ENCODE results near the gene SIGLEC10.

Gene SIGLEC10

GRCh38 chr19:51392701-51393100 lies 24.7 kb downstream of the SIGLEC10 start:
- peak in 2 of 4 experiments; percentile 19 to 23 for DNase-seq

- DNase-seq, result no peak
Observed at GRCh38 chr19:51391073-51391611, 26.3 kb downstream of the SIGLEC10 start.

GRCh38 chr19:51389143-51389542 lies 28.3 kb downstream of the SIGLEC10 start:
- no peak for DNase-seq

DNA sequence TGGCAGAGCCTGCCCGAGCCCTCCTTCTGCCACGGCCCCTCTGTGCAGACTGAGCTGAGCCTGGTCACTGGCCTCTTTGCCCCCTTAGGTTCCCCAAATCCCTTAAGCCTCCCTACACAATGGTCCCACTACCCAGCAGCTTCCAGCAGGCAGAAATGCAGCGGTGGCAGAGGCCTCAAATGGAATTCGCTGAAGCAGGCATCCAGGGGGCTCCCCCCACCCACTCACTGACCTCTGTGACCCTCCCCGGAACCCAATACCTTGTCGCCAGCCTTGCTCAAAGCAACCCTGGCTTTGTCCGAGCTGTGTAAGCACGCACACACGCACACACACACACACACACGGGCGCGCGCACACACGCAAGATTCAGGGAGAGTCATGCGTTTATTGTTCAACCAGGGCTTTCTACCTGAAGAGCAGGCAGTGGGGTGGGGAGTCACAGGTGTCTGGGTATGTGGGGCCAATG lies 29.5 kb downstream of the SIGLEC10 start, which contains the start of gene LIM2:
LIM2 (minus strand) TSS at position 51 of the 466 bp plus-strand sequence. CDS start 531 bp downstream, outside the sequence.
- DNase-seq, result no peak

DNA sequence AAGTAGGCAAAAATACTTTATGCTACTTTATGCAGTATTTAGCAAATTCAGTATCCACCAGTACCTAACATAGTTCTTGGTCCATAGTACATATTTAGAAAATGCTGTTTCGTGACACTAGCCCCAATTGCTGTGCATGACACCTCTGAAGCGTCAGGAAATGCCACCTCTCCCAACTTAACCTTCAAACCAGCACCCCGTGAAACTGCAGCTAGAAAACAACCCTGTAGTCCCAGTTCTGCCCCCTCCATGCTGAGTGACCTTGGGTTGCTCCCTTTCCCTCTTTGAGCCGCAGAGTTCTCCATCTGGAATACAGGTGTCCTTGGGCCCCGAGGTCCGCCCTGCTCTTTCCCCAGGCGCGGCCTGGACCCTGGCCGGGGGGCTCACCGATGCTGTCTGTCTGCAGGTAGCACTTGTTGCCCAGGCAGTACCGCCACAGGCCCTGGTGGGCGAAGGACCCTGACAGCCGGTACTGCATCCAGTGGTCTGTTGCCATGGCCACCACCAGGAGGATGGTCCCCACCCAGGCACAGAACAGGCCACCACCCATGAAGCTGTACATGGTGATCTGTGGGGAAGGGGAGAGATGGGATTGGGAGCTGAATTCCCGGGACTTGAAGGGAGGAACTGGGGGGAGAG lies 30.4 kb downstream of the SIGLEC10 start:
- no peak for DNase-seq

- no peak for DNase-seq
Observed at GRCh38 chr19:51382004-51382403, 35.4 kb downstream of the SIGLEC10 start.

GRCh38 chr19:51380379-51380778 lies 37.1 kb downstream of the SIGLEC10 start:
- DNase-seq, result no peak

DNA sequence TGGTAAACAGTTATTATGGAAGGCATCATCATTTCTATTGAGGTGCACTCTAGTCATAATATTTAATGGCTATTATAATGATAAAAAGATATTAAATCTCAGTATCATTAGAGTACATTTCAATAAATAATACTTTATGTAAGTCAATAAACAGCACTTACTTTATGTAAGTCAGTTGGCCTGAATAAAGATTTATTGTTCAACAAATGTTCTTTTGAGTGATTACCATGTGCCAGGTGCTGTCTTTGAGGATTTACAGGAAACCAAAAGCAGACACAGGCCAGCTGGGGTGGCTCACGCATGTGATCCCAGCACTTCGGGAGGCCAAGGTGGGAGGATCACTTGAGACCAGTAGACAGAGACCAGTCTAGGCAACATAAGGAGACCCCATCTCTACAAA lies 40.0 kb downstream of the SIGLEC10 start:
- DNase-seq, result no peak

GRCh38 chr19:51375504-51376221 lies 41.8 kb downstream of the SIGLEC10 start:
- DNase-seq, result no peak

DNA sequence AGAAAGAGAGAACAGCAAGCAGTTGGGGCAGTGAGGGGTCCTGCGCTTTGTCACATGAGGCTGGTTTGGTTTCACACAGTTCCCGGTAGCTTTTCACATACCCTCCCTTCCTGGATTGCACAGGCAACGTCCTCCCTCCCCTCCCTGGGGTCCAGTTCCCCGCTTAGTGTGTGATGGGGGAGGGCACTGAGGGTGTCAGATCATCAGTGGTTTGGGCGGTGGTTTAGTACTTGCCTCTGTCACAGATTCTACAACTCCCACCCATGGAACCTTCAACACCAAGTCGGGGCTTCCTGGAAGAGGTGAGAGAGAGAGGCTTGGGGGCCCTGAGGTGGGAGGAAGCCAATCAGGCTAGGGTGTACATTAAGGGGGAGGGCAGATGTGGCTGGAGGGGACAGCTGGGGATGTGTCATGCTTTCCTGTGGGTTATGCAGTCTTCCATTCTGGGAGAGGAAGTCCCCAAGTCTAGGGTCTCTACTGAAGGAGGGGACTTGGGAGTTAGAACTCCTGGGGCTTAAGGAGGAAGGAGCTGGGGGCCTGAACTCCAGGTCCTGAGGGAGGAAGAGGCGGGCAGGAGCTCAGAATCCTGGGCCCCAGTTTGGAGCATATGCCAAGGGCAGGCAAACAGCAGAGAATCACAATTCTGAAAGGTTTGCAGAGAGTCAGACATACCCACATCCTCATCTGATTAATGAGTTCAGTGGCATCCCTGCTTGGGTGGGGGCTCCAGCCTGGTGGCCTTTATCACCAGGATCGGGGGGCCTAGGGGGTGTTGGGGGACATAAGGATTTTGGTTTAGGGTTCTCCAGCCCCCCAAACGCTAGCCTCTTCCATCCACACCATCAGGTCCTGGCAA lies 44.6 kb downstream of the SIGLEC10 start, which contains the start of gene NKG7:
NKG7 (minus strand) TSS at position 6 of the 856 bp plus-strand sequence. CDS start 119 bp downstream, outside the sequence.
- peak in 2 of 4 experiments; percentile 15 to 22 for DNase-seq

DNA sequence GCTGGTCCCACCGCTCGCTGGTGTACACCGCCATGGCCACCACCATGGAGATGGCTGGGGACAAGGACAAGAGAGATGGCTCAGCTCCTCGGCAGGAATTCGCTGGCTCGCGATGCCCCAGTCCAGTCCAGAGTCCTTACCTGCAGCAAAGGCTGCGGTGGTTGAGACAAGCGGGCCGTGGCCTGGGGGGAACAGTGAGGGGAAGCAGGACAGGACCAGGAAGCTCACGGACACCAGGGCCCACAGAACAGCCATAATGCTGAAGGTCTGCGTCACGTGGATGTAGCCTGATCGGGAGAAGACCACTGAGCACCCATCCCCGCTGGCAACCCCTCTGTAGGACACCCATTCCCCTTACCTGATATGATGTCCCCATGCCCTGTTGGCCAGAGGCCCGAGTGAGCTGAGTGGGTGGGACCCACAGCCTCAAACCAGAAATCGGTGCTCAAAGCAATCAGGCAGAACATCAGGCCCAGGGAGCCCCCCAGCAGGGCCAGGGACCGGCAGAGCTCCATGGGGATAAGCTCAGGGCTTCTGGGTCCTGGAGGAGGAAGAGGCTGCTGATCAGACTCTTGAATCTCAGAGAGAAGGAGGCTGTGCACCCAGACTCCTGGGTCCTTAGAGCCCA lies 45.3 kb downstream of the SIGLEC10 start:
- no peak for DNase-seq

- no peak for DNase-seq
Observed at GRCh38 chr19:51371186-51371690, 46.2 kb downstream of the SIGLEC10 start.

- DNase-seq, result no peak
Observed at GRCh38 chr19:51370230-51370629, 47.2 kb downstream of the SIGLEC10 start.

DNA sequence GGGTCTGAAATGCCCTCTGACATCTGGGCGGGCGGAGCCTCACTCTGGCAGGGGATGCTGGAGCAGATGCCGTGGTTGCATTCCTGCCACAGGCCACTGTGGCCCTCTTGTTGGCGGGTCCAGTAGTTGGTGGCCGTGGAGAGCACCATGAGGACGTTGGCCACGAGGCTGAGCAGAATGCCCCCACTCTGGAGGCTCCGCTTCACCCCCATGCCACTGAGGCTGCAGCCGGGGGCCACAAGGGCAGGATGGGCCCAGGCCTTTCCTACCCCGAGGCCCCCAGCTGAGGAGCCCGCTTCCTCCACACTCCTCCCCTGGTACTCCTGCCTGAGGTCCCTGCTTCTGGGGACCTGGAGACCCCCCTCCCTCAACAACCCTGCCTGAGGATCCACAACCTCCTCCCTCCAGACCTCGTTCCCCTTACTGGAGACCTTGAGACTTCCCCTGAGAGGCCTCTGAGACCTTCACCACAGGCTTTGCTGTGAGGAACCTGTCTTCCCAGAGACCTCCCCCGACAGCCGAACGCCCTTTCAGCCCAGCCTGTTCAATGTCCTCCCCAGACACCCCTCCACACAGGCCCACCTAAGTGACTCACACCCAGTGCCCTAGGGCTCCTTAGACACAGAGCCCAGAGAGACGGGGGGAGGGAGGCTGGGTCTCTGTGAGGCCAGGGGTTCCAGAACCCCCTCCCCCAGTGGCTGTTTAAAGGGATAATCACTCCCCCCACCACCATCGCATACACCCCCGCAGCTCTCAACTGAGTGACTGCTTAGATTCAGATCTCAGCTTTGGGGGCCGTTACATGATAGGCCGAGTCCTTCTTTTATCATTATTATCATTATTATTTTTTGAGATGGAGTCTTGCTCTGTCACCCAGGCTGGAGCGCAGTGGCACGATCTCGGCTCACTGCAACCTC lies 48.8 kb downstream of the SIGLEC10 start, which contains the start of gene CLDND2:
CLDND2 (minus strand) TSS at position 638 of the 917 bp plus-strand sequence; CDS start at position 212, 426 bp downstream.
- DNase-seq, result peak in 1 of 4 experiments; percentile 27

DNA sequence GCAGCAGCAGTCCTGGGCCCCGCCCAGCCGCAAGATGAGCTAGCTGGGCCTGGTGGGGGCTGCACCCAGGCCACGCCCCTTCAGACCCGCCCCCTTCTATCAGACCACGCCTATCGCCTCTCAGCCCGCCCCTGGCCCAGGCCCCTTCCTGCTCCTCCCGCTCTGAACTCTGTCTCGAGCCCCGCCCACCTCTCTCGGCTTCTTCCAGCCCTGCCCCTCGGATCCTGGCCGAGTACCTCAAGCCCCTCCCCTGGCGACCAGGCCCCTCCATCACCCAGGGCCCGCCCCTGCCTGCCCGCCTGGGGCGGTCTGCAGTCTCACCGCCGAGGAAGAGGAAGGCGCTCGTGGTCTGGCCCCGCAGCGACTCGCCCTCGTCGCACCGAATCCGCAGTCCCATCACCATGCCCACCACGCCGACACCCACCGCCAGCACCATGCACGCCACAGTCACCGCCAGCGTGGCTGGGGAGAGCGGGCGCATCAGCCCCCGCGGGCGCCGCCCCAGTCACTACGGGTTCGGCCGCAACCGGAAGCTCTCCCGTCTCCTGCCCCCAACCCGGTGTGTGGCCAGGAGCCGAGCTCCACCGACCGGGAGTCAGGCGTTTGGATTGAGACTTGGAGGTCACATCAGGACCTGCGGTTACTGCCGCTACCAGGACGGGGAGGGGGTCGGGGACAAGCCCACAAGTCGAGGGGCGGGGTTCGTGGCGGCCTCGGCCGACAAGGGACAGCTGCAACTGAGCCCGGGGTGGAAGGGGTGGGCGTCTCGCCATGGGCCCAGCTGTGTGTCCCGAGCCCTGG lies 49.7 kb downstream of the SIGLEC10 start:
- peak; percentile 97 to 98 (median 98) for DNase-seq

DNA sequence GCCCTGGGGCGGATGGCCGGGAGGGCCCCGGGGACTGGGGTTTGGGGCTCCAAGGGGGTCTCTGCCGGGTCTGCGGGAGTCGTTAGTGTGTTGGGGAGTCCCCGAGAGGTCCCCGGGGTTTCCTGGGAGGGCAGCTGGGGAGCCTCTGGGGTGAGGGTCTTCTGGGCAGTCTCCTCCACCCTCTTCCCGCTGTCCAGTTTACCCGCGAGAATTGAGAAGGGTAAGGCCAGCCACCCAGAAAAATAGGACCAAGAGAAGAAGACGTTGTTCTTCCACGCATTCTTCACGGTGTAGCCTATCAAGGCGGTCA lies 50.2 kb downstream of the SIGLEC10 start:
- DNase-seq, result no peak

- DNase-seq, result peak; percentile 95 to 99 (median 98)
Observed at GRCh38 chr19:51366389-51367254, 50.8 kb downstream of the SIGLEC10 start.

DNA sequence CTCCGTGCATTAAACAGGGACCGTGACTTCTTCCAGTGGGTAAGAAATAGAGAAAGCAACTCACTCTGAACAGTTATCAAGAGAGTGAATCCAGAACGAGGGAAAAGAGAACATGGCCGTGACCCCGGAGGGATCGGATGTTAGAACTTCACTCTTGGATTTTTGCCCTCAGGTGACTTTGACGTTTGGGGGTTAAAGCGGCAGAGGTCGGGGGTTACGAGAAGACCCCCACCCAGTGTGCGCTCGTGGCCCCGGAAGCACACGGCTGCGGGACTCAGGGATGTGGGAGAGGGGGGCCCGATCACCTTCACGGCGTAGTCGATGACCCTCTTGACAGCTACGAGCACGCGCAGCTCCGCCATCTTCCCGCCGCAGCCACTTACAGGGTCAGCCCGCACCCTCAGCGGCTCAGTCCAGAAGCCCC lies 51.5 kb downstream of the SIGLEC10 start, which contains the start of gene ETFB:
ETFB (minus strand) TSS at position 424 of the 424 bp plus-strand sequence; CDS start at position 362, 62 bp downstream.
- peak in 1 of 4 experiments; percentile 31 for DNase-seq

All from suppressor macrophage (primary cell).